ENCODE results near the gene EEF1A2.
"Not testable (repeated sequence)": the region's sequence is repeated elsewhere in the genome, so short reads cannot be mapped to it uniquely, and the experiment has no call there.

EEF1A2 gene

GRCh38 chr20:63484651-63485403 is 14.1 kb downstream of the EEF1A2 start:
- DNase-seq (ENCODE audit: low read depth), result no peak

GRCh38 chr20:63484236-63484635 is 14.6 kb downstream of the EEF1A2 start:
- DNase-seq (ENCODE audit: low read depth), result no peak

- DNase-seq (ENCODE audit: low read depth), result no peak
Observed at GRCh38 chr20:63483834-63484233, 15.0 kb downstream of the EEF1A2 start.

GRCh38 chr20:63482021-63482587 is 16.8 kb downstream of the EEF1A2 start:
- no peak for DNase-seq (ENCODE audit: low read depth)

GRCh38 chr20:63481503-63481902 is 17.4 kb downstream of the EEF1A2 start:
- no peak for DNase-seq (ENCODE audit: low read depth)

GRCh38 chr20:63479695-63480419 is 19.0 kb downstream of the EEF1A2 start:
- DNase-seq (ENCODE audit: low read depth), result not testable (repeated sequence)

- no peak for DNase-seq (ENCODE audit: low read depth)
Observed at GRCh38 chr20:63478346-63479302, 20.3 kb downstream of the EEF1A2 start.

GRCh38 chr20:63477944-63478343 is 20.9 kb downstream of the EEF1A2 start:
- DNase-seq (ENCODE audit: low read depth), result no peak

GRCh38 chr20:63477061-63477616 is 21.7 kb downstream of the EEF1A2 start:
- DNase-seq (ENCODE audit: low read depth), result no peak

GRCh38 chr20:63475209-63475608 is 23.7 kb downstream of the EEF1A2 start:
- no peak for DNase-seq (ENCODE audit: low read depth)

GRCh38 chr20:63473555-63474449 is 25.1 kb downstream of the EEF1A2 start:
- DNase-seq (ENCODE audit: low read depth), result no peak

- no peak for DNase-seq (ENCODE audit: low read depth)
Observed at GRCh38 chr20:63472862-63473390, 26.0 kb downstream of the EEF1A2 start.

GRCh38 chr20:63471981-63472831 is 26.7 kb downstream of the EEF1A2 start, which contains the start of gene KCNQ2:
TSS of gene KCNQ2 (minus strand) at chr20:63472655. CDS start at chr20:63472463, 192 bp downstream.
- no peak for DNase-seq (ENCODE audit: low read depth)

- no peak for DNase-seq (ENCODE audit: low read depth)
Observed at GRCh38 chr20:63471717-63471980, 27.2 kb downstream of the EEF1A2 start.

GRCh38 chr20:63471002-63471716 is 27.7 kb downstream of the EEF1A2 start:
- no peak for DNase-seq (ENCODE audit: low read depth)

GRCh38 chr20:63470410-63470809 is 28.5 kb downstream of the EEF1A2 start:
- DNase-seq (ENCODE audit: low read depth), result no peak

GRCh38 chr20:63469713-63470101 is 29.2 kb downstream of the EEF1A2 start:
- DNase-seq (ENCODE audit: low read depth), result no peak

- no peak for DNase-seq (ENCODE audit: low read depth)
Observed at GRCh38 chr20:63469019-63469712, 29.7 kb downstream of the EEF1A2 start.
